IPS DF 19.7 (cell line): ENCODE results near the gene H3-3A.

Source experiments
- DNase-seq: peaks from one replicate; pipeline ENCODE4 v3.0.0-alpha.2; 2013; ENCODE audit warnings: low read depth, low spot score

H3-3A gene

DNA sequence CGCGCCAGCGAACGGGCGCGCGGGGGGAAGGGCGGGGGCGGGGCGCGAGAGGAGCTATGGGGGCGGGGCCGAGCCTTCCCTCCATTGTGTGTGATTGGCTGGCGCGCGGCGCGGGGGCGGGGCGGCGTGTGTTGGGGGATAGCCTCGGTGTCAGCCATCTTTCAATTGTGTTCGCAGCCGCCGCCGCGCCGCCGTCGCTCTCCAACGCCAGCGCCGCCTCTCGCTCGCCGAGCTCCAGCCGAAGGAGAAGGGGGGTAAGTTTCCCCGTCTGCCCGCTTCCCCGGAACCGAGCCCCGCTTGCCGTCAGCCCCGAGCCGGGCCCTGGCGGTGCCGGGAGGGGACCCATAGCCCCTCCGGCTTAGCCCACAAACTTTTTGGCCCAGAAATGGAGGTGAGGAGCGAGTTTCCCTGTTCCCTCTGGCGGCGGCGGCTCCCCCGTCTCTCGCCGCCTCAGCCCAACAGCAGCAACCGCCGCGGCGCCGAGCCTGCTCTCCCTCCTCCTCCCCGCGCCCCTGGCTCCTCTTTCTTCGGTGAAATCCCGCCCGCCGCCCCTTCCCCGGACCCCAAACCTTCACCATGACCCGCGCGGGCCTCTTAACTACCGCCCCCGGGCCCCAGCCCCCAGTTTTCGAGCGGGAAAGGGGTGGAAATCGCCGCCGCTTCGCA is at the start of gene H3-3A:
TSS of gene H3-3A (plus strand) at position 159 of the 666 bp plus-strand sequence. CDS start 1,636 bp downstream, outside the sequence.
- DNase-seq, result peak; percentile 38

DNA sequence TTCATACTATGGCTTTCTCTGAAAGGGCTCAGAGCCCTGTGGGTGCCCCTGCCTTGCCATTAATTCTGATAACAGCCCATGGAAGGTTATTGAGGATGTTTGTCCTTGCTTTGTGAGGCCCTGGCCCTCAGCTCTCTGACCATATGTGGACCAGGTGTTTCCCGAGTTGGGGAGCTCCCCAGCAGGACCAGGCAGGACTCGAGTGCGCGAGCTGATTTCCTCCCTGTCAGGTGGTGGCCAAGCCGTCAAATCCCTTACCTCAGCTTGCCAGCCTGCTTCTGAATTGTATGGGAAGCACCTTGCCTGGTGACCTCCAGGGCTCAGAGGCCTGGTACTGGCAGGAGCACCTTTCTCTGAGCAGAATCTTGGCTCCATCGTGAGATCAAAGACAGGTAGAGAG is 45.4 kb upstream of the H3-3A start:
- DNase-seq, result no peak

DNA sequence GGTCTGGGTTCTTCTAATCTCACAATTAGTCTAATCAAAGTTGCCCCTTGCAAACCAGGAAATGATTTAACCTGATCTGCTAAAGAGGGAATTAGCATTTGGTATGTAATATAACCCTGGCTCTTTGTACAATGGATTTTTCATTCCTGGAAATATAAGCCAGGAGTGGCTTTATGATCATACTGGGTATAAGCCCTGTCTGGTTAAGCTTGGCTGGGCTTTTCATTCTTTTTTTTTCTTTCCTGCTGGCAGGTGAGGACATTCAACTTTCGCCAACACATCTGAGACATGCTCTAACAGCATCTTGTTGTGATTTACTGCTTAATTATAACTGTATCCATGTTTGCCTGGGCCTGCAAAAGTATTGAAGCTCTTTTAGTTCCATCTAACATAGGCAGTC is 42.9 kb upstream of the H3-3A start:
- DNase-seq, result no peak

DNA sequence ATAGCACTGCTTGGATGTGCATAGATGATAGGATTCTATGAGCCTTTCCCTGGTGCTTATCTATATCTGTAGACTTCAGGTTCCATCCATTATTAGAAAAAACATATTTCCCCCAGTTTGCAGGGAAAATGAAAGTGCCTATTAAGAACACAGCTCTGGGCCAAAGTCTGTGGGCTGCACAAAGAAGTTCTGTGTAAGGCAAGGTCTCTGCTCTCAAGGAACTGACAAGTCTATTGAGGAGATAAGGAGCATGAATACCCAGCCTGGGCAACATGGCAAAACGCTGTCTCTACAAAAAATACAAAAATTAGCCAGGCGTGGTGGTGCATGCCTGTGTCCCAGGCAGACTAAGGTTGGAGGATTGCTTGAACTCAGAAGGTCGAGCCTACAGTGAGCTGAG is 41.1 kb upstream of the H3-3A start:
- no peak for DNase-seq

DNA sequence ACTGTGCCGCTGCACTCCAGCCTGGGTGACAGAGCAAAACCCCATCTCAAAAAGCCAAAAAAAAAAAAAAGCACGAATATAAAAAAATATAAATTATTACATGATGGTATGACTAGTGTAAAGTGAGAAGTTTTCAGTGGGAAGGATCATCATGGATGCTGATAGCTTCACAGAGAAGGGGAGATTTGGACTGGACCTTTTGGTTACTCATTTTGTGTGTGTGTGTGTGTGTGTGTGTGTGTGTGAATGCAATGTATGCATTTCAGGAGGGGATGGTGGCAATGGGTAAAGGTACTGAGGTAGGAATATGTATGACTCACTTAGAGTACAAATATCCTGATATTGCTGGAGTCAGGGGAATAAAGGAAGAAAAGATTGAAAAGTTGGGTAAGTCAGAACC is 40.7 kb upstream of the H3-3A start:
- DNase-seq, result no peak

DNA sequence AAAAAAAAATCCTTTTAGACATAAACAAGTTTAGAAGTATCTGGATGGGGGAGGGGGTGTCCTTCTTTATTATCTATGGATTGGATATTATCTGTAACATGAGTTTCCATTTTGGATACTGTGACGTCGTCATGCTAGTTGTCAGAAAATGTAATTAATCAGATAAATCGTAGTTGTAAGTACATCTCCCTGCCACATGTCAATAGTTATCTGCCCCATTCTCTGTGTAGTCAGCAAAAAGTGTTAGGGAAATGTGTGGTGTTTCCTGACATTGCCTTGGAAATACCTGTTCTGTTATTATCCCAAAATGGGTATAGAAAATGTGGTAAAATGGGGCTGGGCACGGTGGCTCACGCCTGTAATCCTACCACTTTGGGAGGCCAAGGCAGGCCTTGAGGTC is 38.8 kb upstream of the H3-3A start:
- no peak for DNase-seq

DNA sequence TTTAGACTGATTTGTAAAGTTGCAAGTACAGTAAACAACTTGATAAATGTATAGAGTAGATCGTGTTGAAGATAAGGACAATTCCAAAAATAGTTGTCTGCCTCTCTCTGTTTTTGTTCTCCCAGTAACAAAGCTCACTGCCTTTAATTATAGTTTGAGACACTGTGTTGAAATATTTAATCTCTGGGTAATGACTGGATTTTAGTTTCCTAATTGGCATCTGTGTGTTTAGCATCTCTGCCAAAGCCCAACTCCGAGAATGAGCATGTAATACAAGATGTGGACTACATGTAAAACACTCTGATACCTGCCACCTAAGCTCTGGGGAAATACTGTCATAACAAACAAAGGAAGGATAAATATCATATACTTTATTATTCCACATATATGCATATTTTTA is 35.7 kb upstream of the H3-3A start:
- DNase-seq, result no peak

DNA sequence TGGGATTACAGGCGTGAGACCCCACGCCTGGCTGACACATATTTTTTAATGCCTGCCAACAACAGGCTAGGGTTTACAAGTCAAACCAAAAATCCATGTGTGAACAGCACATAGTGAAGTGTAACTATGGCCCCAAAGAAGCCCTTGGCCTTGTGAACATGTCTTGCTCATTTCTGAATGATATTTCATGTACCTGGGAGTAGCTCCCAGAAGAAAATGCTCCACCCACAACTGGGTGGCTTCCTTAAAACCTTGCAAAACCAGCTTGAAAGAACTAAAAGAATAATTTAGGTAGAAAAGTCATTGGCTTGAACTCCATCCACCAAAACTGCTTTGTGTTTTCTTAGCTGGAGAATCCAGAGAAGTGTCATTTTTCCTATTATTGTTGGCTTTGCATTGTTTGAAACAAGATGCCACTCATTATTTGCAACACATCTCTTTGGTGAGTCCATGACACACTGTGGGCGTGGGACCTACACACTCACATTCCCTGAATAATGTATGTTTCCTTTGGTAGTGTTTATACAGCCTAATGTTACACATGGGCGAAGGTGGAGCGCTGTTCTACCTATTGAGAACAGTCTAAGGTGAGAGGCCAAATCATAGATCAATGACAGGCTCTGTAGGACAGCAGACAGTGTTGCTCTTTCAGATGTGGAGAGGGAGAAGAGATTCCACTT is 34.8 kb upstream of the H3-3A start:
- DNase-seq, result no peak

DNA sequence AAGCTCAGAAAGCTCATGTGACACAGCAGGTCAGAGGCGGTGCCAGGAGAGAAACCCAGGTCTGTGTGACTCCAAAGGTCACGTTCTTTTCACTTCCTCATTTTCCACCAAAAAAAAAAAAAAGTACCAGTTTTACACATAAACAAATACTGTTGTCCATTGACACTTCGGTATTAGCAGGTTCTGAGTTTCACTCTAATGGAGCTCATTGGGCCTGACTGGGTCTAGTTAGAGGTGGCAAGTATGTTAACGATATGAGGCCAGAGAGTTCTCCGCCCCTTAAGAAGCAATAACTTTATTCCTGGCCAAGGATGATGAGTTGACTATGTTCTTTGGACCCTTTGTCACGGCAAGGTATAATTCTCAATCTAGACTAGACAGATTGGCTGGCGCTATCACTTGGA is 33.4 kb upstream of the H3-3A start:
- DNase-seq, result no peak

DNA sequence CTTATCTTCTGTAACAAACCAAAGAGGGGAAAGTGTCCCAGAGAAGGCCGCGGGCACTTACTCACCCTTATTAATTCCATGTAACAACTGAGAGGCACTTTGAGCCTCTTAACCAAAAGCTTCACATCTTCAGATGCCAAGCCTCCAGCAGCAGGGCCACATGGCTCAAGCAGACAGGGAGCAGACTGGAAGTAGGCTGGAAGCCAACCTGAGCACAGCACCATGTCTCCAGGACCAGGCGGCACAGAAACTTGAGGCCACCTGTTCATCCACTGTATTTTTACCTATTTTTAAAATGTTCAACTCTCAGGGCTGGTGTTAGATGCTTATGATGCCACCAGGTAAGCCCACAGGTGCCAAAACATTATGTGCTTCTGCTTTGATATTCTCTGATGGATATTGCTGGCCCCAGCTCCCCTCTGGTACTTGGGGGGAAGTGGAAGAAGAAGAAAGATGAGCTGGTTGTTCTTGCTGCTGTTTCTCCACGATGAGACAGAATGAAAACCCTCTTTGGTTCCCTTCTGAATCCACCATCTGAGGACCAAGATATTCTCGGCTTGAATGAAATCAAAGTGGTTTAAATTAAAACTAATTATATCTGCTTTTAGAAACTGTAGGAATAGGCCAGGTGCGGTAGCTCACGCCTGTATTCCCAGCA is 32.8 kb upstream of the H3-3A start:
- no peak for DNase-seq

DNA sequence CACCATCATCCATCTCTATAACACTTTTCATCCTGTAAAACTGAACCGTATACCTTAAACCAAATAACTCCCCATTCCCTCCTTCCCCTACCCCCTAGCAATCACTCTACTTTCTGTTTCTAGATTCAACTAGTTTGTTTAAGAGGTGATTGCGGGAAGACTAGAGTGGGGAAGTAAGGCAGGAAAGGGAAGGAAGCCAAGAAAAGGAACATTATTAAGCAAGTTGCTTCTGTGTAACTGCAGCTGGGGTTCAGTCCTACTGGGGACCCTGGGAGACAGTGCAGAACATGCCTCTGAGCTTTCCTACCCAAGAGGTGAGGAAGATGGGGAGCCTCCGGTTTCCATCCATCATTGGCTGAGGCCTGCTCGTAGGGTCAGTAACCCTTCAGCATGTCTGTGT is 28.9 kb upstream of the H3-3A start:
- DNase-seq, result no peak

DNA sequence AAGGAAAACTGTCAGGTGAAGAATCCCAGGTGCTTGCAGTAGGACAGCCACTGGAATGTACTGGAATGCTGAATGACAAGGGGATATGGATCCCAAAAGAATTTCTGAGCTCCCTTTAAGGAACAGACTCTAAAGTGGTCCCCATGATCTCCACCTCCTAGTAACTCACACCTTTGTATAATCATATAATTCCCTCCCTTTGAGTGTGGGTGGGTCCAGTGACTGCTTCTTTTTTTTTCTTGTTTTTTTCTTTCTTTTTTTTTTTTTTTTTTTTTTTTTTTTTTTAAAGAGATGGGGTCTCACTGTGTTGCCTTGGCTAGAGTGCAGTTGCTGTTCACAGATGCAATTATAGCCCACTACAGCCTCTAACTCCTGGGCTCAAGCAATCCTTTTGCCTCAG is 28.5 kb upstream of the H3-3A start:
- DNase-seq, result no peak

DNA sequence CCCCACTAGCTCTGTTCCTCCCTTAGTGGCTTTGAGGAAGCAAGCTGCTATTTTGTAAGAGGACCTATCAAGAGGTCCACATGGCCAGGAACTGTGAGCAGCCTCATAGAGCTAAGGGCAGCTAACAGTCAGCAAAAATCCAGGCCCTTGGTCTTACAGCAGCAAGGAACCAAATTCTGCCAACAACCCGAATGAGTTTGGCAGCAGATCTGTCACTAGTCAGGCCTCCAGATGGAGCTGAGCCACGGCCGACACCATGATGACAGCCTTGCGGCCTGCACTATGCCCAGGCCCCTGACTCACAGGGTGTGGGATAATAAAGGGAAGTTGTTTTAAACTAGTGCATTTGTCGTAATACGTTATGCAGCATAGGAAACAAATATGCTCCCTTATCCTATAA is 28.0 kb upstream of the H3-3A start:
- no peak for DNase-seq

DNA sequence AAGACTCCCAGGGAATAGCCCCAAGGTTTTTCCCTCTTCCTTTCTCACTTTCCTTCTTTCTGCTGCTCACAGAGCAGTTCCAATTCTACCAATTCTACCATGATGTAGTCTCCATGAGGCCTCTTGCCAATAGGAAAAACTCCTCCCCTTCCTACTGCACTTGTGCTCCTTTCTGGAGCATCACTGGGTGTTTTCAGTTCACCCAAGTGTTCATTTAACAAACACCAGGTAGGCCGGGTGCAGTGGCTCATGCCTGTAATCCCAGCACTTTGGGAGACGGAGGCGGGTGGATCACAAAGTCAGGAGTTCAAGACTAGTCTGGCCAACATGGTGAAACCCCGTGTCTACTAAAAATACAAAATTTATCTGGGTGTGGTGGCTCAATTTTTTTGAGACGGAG is 26.6 kb upstream of the H3-3A start:
- DNase-seq, result no peak

DNA sequence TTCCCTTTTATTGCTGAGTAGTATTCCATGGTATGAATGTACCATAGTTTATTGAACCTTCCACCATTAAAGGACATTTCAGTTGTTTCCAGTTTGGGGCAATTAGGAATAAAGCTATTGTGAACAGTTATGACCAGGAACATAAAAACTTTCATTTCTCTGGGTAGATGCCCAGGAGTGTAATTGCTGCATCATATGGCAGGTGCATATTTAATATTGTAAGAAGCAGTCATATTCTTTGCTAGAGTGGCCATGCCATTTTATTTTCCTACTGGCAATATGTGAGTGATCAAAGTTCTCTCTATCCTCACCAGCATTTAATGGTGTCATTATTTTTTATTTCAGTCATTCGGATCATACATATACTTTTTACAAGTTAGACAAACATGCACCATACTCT is 23.9 kb upstream of the H3-3A start:
- DNase-seq, result no peak

DNA sequence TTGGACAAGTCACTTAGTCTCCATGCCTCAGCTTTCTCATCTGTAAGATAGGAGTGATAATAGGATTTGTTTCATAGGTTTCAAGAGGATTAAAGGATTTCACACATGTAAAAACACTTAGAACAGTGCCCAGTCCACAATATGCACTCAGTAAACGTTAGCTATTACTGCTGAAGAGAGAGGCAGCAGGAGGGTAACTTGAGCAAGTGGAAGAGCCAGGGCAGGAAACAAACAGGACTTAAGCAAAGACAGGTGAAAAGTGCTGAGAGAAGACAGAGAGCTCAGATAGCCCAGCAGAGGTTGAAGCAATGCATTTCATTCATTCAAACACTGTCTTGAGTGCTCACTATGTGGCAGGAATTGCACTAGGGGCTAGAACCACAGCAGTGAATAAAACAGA is 21.1 kb upstream of the H3-3A start:
- DNase-seq, result no peak

DNA sequence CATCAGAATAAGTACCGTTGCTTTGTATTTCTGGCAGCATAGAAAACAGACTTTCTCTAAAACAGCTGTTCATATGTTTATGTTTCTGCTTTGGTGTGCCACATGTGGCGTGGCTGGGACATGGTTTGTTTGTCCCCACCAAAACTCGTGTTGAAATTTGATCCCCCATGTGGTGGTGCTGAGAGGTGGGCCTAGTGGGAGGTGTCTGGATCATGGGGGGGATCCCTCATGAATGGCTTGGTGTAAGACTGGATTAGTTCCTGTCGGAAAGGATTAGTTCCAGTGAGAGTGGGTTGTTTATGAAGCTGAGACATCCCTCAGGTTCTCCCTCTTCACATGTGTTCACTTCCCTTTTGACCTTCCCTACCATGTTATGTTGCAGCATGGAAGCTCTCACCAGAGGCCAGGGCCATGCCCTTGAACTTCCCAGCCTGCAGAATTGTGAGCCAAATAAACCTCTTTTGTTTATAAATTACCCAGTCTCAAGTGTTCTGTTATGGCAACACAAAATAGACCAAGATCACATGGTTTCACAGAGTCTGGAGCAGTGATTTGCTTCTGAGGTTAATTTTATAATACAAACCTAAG is 17.9 kb upstream of the H3-3A start:
- no peak for DNase-seq

DNA sequence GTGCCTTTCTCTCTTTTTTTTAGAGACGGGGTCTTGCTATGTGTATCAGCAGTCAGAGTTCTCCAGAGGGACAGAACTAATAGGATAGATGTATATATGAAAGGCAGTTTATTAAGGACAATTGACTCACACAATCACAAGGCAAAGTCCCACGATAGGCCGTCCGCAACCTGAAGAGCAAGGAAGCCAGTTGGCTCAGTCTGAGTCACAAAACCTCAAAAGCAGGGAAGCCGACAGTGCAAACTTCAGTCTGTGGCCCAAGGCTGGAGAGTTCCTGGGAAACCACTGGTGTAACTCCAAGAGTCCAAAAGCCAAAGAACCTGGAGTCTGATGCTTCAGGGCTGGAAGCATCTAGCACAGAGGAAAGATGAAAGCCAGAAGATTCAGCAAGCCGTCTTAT is 16.3 kb upstream of the H3-3A start:
- DNase-seq, result no peak

DNA sequence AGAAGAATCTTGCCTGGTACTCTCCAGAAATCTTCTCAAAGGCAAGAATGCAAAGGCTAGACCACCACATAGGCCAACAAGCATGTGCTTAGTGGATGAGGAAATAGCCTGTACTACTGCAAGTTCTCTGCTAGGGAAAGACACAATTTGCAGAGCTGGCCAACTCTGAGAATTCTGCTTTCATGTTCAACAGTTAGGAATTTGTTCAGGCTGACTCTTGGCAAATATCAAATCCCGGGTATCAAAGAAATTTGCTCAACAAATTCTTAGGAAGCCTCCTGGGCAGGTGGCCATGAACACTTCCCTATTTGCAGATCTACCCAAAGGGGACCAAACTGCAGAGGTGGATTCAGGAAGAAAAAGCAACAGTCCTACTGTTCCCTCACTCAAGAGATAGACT is 15.0 kb upstream of the H3-3A start:
- DNase-seq, result no peak

DNA sequence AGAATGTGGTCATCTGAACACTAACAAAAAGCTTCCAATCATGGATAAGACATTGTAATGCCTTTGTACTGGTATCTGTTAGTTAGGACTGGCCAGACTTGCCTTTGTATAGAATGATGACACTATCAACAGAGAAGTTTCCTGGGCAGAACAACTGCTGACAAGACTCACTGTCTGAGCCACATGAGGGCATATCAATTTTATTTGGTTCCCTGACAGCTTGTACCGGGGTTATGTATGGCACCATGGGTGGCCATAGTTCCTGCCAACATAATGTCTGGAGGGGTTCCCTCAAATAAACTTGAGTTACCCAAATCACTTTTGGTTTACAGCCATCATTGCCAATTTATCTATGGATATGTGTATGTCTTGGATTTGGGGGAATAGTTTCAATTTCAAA is 13.6 kb upstream of the H3-3A start:
- DNase-seq, result no peak

DNA sequence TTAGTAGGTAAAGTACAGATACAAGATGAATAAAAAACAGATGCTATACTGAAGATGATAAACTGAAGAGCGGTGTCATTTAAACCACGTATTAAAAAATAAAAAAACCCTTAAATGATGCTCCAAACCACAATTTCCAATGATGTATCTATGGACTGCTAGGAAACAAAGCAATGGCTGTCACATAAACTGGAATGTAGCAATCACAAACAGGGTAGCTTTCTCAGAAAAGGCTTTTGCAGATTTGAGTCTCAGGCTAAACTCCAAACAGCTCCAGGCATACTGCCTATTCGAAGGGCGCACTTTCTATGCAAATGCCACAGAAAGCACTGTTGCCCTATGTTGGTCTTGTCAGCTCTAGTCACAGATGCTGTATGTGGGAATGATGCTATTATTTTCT is 12.4 kb upstream of the H3-3A start:
- no peak for DNase-seq

DNA sequence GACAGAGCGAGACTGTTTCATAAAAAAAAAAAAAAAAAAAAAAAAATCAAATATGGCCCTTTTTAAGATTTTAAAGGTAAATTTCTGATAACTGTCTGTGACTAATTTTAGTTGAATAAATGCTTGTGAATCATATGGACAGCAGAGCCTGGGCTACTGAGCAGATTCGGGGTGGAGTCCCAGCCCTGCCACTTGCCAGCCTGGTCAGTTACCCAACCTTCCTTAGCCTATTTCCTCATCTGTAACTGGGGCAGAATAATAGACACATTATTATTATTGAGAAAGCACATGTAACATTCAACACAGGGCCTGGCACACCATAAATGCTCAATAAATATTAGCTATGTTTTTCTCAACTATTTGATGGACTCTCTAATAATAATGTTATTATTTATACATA is 11.2 kb upstream of the H3-3A start:
- DNase-seq, result no peak

DNA sequence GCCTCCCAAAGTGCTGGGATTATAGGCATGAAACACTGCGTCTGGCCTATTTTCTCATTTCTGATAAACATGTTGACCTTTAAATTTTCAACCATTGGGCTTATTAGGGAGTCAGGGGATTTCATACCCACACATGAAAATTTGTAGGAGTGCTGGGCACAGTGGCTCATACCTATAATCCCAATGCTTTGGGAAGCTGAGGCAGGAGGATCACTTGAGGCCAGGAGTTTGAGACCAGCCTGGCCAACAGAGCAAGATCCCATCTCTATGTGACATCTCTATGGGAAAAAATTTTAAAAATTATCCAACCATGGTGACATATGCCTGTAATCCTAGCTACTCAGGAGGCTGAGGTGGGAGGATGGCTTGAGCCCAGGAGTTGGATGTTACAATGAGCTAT is 10.5 kb upstream of the H3-3A start:
- no peak for DNase-seq
